Cardiac muscle cell (in vitro differentiated cells and primary cell): ENCODE data around the gene FER1L5. TPM values are rescaled to one million over a fixed set of nuclear protein-coding genes. Genes with fewer than 3 reads are reported as not detected.

Source experiments
- DNase-seq, 2 donors: peaks; one replicate each; pipeline versions ENCODE4 v3.0.0 to v3.0.0-alpha.2; 2010 to 2017; ENCODE audit warnings: low read depth in 1 of 2, low spot score in 1 of 2
- H3K27ac ChIP-seq: fragments of 200-600 bp; sonication (generic); 2 replicates; pipeline ENCODE4 v1.5.1; 2016
- H3K27me3 ChIP-seq: fragments of 200-600 bp; sonication (generic); 2 replicates; pipeline ENCODE4 v1.6.0; 2016; ENCODE audit warnings: control low read depth
- H3K36me3 ChIP-seq: fragments of 200-600 bp; sonication (generic); 2 replicates; pipeline ENCODE4 v1.5.1; 2016; ENCODE audit warnings: control low read depth
- H3K4me1 ChIP-seq: fragments of 200-600 bp; sonication (generic); 2 replicates; pipeline ENCODE4 v1.8.1; 2017; ENCODE audit warnings: low read depth, mild to moderate bottlenecking, mixed run types
- H3K4me3 ChIP-seq: fragments of 200-600 bp; sonication (generic); 2 replicates; pipeline ENCODE4 v1.5.1; 2016; ENCODE audit warnings: mild to moderate bottlenecking
- H3K9me3 ChIP-seq: fragments of 200-600 bp; sonication (generic); 2 replicates; pipeline ENCODE4 v1.5.1; 2017; ENCODE audit warnings: low read depth, mild to moderate bottlenecking, control low read depth
- CTCF ChIP-seq: IDR thresholded peaks from 2 replicates; pipeline ENCODE4 v1.5.1; 2012; ENCODE audit warnings: low read depth, mild to moderate bottlenecking, low read length
- polyA plus RNA-seq: library from polyadenylated mRNA; unstranded; fragments of >200 nt; fragmentation: Nextera tagmentation; extraction: Ambion mirVana; gene quantifications from 2 replicates; pipeline ENCODE4 v1.2.1, GENCODE V29; 2016
- total RNA-seq: library from RNA; depleted of rRNA; stranded (reverse); fragments of >200 nt; gene quantifications from 2 replicates; pipeline ENCODE4 v1.2.3, GENCODE V29; 2016

The FER1L5 gene
- total and polyA plus RNA-seq, 2 experiments from 2014 or later, result 1.9 to 2.1 TPM

- no peak for TF ChIP-seq CTCF
- H3K4me1 ChIP-seq, result no peaks in the 10 kb centered on the region
- H3K27me3 ChIP-seq, result no peaks in the 10 kb centered on the region
- H3K9me3 ChIP-seq, result no peaks in the 10 kb centered on the region
- H3K4me3 ChIP-seq, result no peak overlapping the region
- H3K27ac ChIP-seq, result no peak overlapping the region
- no peak for DNase-seq
- peaks cover 14% of the 10 kb centered on the region for H3K36me3 ChIP-seq
Observed at GRCh38 chr2:96716388-96716787, 73.8 kb downstream of the FER1L5 start.

GRCh38 chr2:96726131-96726530 is 83.6 kb downstream of the FER1L5 start:
- no peak for DNase-seq
- peaks cover 32% of the 10 kb centered on the region for H3K36me3 ChIP-seq

GRCh38 chr2:96727431-96727830 is 84.9 kb downstream of the FER1L5 start:
- DNase-seq, result peak in 1 of 2 donors; percentile 80
- no peaks in the 10 kb centered on the region for H3K4me1 ChIP-seq
- no peak overlapping the region for H3K4me3 ChIP-seq
- no peaks in the 10 kb centered on the region for H3K27me3 ChIP-seq
- H3K27ac ChIP-seq, result no peak overlapping the region
- no peaks in the 10 kb centered on the region for H3K9me3 ChIP-seq
- peaks cover 42% of the 10 kb centered on the region for H3K36me3 ChIP-seq
- TF ChIP-seq CTCF, result no peak

More at GRCh38 chr2:96726131-96726530, 83.6 kb downstream of the FER1L5 start:
- Histone ChIP-seq H3K27ac (no peak overlapping the region), H3K27me3 (no peaks in the 10 kb centered on the region), H3K9me3 (no peaks in the 10 kb centered on the region), H3K4me1 (no peaks in the 10 kb centered on the region), H3K4me3 (no peak overlapping the region)
- TF ChIP-seq CTCF, result no peak

GRCh38 chr2:96729748-96730147 is 87.2 kb downstream of the FER1L5 start:
- Histone ChIP-seq H3K27me3 (no peaks in the 10 kb centered on the region), H3K9me3 (no peaks in the 10 kb centered on the region), H3K27ac (no peak overlapping the region), H3K4me3 (no peak overlapping the region), H3K36me3 (peaks cover 61% of the 10 kb centered on the region), H3K4me1 (no peaks in the 10 kb centered on the region)
- TF ChIP-seq CTCF, result no peak
- DNase-seq, result no peak

GRCh38 chr2:96730212-96730611 is 87.6 kb downstream of the FER1L5 start:
- no peak overlapping the region for H3K4me3 ChIP-seq
- H3K9me3 ChIP-seq, result no peaks in the 10 kb centered on the region
- no peak overlapping the region for H3K27ac ChIP-seq
- no peak for TF ChIP-seq CTCF
- no peaks in the 10 kb centered on the region for H3K27me3 ChIP-seq
- peak in 1 of 2 donors; percentile 13 for DNase-seq
- no peaks in the 10 kb centered on the region for H3K4me1 ChIP-seq
- peaks cover 61% of the 10 kb centered on the region for H3K36me3 ChIP-seq

GRCh38 chr2:96733931-96734330 is 91.4 kb downstream of the FER1L5 start:
- Histone ChIP-seq H3K4me1 (no peaks in the 10 kb centered on the region), H3K9me3 (no peaks in the 10 kb centered on the region), H3K36me3 (peaks cover 62% of the 10 kb centered on the region), H3K27ac (no peak overlapping the region), H3K4me3 (no peak overlapping the region), H3K27me3 (no peaks in the 10 kb centered on the region)
- no peak for TF ChIP-seq CTCF
- DNase-seq, result no peak
